B cell (primary cell): Measurements from ENCODE around the gene AHRR.

Experiments used
- CTCF ChIP-seq: fragments of 200-600 bp; IDR thresholded peaks from one replicate; pipeline ENCODE4 v1.8.0; 2022; ENCODE audit warnings: antibody characterized with exemption, mild to moderate bottlenecking
- EZH2 ChIP-seq: IDR thresholded peaks from 2 replicates; pipeline ENCODE4 v1.6.1; 2012; ENCODE audit warnings: borderline replicate concordance, low read depth, mild to moderate bottlenecking, moderate library complexity, low read length; ENCODE audit not compliant: insufficient read depth, poor library complexity, severe bottlenecking

- TF ChIP-seq CTCF = no peak
- TF ChIP-seq EZH2 = no peak
Observed at GRCh38 chr5:383621-384020, 62.1 kb downstream of the AHRR start.
